OCI-LY7 (cell line): ENCODE data around the gene NIN. TPM values are rescaled to one million over a fixed set of nuclear protein-coding genes. Genes with fewer than 3 reads are reported as not detected.

Experiments used
- BruUV-seq: library from RNA; stranded (reverse); fragments of 400-500 nt; replicated peaks from 2 replicates; lab custom pipeline; 2021; lab: Mats Ljungman, UMichigan
- CTCF ChIA-PET: fragments of 300-600 bp; sonication (Branson Sonifier 250); formaldehyde crosslinking; loops from one replicate; lab custom pipeline; 2022; ENCODE audit warnings: antibody characterized with exemption; ENCODE audit not compliant: unreplicated experiment; lab: Charles Lee
- POLR2A ChIA-PET: fragments of 300-600 bp; sonication (Branson Sonifier 250); formaldehyde crosslinking; loops from one replicate; lab custom pipeline; 2022; ENCODE audit warnings: antibody characterized with exemption; lab: Charles Lee
- DNase-seq: peaks from one replicate; pipeline ENCODE4 v3.0.0-alpha.2; 2015; ENCODE audit warnings: low spot score
- H2AFZ ChIP-seq: fragments of 200-600 bp; sonication (generic), shearing (Covaris generic); 2 replicates; pipeline ENCODE4 v1.6.1; 2014; ENCODE audit warnings: mild to moderate bottlenecking, antibody characterized with exemption, low read length, moderate library complexity
- H3K27ac ChIP-seq: fragments of 200-600 bp; sonication (generic); 2 replicates; pipeline ENCODE4 v1.5.1; 2014; ENCODE audit warnings: mixed run types, low read depth, mild to moderate bottlenecking, moderate library complexity, low read length, inconsistent platforms; ENCODE audit not compliant: poor library complexity, severe bottlenecking
- H3K36me3 ChIP-seq: fragments of 200-600 bp; sonication (generic); 2 replicates; pipeline ENCODE4 v1.6.1; 2014; ENCODE audit warnings: mild to moderate bottlenecking, antibody characterized with exemption, low read length, moderate library complexity, mixed read lengths; ENCODE audit not compliant: insufficient read depth
- H3K4me1 ChIP-seq: fragments of 200-600 bp; sonication (generic); 2 replicates; pipeline ENCODE4 v1.5.1; 2014; ENCODE audit warnings: mild to moderate bottlenecking, low read length; ENCODE audit not compliant: insufficient read depth, poor library complexity, severe bottlenecking
- H3K4me2 ChIP-seq: fragments of 200-600 bp; sonication (generic); 2 replicates; pipeline ENCODE4 v1.6.1; 2014; ENCODE audit warnings: mild to moderate bottlenecking, low read length
- H3K4me3 ChIP-seq: fragments of 200-600 bp; sonication (generic); 2 replicates; pipeline ENCODE4 v1.5.1; 2014; ENCODE audit warnings: mild to moderate bottlenecking, low read depth, low read length; ENCODE audit not compliant: poor library complexity, severe bottlenecking
- H3K79me2 ChIP-seq: fragments of 200-600 bp; sonication (generic); 2 replicates; pipeline ENCODE4 v1.6.1; 2016; ENCODE audit warnings: low read depth, mild to moderate bottlenecking, low read length, moderate library complexity, mixed read lengths; ENCODE audit not compliant: insufficient read depth
- H3K9me2 ChIP-seq: fragments of 200-600 bp; sonication (generic); 2 replicates; pipeline ENCODE4 v1.6.1; 2016; ENCODE audit warnings: mild to moderate bottlenecking, low read length, mixed read lengths; ENCODE audit not compliant: insufficient read depth
- H3K9me3 ChIP-seq: fragments of 200-600 bp; sonication (generic); 2 replicates; pipeline ENCODE4 v1.6.1; 2014; ENCODE audit warnings: mild to moderate bottlenecking, mixed run types, low read length, mixed read lengths
- H4K20me1 ChIP-seq: fragments of 200-600 bp; sonication (generic); 2 replicates; pipeline ENCODE4 v1.6.1; 2014; ENCODE audit warnings: mild to moderate bottlenecking, antibody characterized with exemption, low read length, moderate library complexity, mixed read lengths; ENCODE audit not compliant: insufficient read depth
- EZH2phosphoT487 ChIP-seq: fragments of 200-600 bp; sonication (generic); IDR thresholded peaks from 2 replicates; pipeline ENCODE4 v1.6.1; 2018; ENCODE audit warnings: low read depth, borderline replicate concordance, mild to moderate bottlenecking, mixed run types, antibody characterized with exemption, low read length, moderate library complexity, mixed read lengths
- intact Hi-C: fragments of 100-400 bp; cut with micrococcal nuclease; formaldehyde crosslinking; loops from one replicate; pipeline ENCODE4 v1.10.0; 2022; ENCODE audit not compliant: unreplicated experiment
- total RNA-seq, 2 experiments: library from RNA; depleted of rRNA in 1 of 2; stranded (reverse); fragments of >200 nt in 1 of 2; shearing (Covaris generic) in 1 of 2; gene quantifications; 2 replicates each; pipeline ENCODE4 v1.2.3, GENCODE V29; 2014 to 2022
- TF ChIP-seq, protein P1 (sequence below): fragments of 200-600 bp; sonication (generic); conservative IDR thresholded peaks from 2 replicates; pipeline ENCODE4 v1.5.1; 2014; ENCODE audit warnings: mild to moderate bottlenecking, antibody characterized with exemption, low read length, moderate library complexity, mixed read lengths

Gene NIN
- total RNA-seq, 2 experiments from 2014 or later = 95.3 to 189 TPM

DNA sequence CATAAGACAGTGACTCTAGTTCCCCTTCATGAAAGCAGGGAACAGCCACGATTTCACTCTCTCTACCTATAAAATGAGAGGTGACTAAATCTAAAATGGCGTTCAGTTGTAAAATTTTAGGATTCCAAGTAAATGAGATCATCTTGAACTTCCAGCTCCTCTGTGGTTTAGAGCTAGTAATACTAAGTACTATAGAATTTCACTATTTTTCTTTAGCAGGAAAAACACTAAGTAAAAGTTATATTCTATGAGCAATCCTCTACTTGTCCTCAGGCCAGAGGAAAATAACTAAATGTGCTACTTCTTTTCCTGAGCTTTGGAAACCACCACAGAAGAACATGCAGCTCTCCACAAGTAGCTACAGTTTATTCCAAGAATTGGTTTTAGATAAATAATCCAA is 55.6 kb downstream of the NIN start:
- TF ChIP-seq, protein P1, sequence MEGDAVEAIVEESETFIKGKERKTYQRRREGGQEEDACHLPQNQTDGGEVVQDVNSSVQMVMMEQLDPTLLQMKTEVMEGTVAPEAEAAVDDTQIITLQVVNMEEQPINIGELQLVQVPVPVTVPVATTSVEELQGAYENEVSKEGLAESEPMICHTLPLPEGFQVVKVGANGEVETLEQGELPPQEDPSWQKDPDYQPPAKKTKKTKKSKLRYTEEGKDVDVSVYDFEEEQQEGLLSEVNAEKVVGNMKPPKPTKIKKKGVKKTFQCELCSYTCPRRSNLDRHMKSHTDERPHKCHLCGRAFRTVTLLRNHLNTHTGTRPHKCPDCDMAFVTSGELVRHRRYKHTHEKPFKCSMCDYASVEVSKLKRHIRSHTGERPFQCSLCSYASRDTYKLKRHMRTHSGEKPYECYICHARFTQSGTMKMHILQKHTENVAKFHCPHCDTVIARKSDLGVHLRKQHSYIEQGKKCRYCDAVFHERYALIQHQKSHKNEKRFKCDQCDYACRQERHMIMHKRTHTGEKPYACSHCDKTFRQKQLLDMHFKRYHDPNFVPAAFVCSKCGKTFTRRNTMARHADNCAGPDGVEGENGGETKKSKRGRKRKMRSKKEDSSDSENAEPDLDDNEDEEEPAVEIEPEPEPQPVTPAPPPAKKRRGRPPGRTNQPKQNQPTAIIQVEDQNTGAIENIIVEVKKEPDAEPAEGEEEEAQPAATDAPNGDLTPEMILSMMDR = no peak
- TF ChIP-seq EZH2phosphoT487 = no peak
- Histone ChIP-seq H2AFZ (no peak overlapping the region), H3K9me3 (no peaks in the 10 kb centered on the region), H3K4me3 (no peak overlapping the region), H3K27ac (no peak overlapping the region), H3K9me2 (no peaks in the 10 kb centered on the region), H3K79me2 (no peaks in the 10 kb centered on the region), H3K4me2 (no peak overlapping the region), H3K36me3 (peaks cover 77% of the 10 kb centered on the region), H4K20me1 (no peaks in the 10 kb centered on the region), H3K4me1 (peaks cover 28% of the 10 kb centered on the region)
- ChIA-PET POLR2A (interaction anchor here (0.5 to 4.0 kb wide), 16 partner anchors 9 to 1170 kb away, joined by 3 to 44 read pairs (median 5); no protein-coding TSS in a partner anchor), CTCF (interaction anchor here (0.8 to 2.1 kb wide), 5 partner anchors 10 to 100 kb away, joined by 3 to 10 read pairs (median 3); no protein-coding TSS in a partner anchor)
- DNase-seq = no peak
- no TSS peak for BruUV-seq
- intact Hi-C loops = loop anchor here (5.0 kb wide), 1 partner anchor 158 kb away; no protein-coding TSS in a partner anchor

DNA sequence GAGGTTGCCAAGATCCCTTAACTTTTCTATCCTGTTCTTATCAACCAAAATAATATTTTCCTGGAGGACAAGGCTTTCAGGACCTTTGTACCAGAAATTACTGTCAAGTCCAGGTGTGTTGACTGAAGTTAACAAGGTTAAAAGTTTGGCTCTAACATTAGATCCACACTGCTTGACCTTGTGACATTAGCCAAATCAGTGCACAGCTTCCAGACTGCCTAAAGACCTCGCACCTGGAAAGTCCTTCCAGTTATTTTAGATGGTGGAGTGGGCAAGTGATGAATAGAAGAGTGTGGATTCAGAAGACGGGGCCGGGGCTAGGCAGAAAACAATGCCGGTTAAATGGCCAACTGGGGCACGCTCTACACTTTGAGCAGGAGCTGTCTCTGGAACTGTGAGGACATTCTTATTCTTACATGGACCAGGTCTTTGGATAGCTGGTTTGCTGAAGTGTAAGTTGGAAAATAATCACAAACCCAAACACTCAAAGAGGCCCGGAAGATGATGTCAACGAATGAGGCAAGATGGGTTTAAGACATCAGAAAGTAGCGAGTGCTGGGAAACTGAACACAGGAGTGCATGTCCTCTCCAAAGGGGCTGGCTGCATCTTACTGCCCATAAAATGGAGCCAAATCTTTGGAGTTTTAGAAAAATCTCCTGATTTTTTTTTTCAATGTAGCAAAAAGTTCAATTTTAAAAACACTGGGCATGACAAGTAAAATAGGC is 56.3 kb downstream of the NIN start:
- no peaks in the 10 kb centered on the region for H3K9me2 ChIP-seq
- CTCF ChIA-PET = interaction anchor here (1.3 to 2.1 kb wide), 2 partner anchors 86 to 101 kb away, joined by 3 to 10 read pairs; no protein-coding TSS in a partner anchor
- H4K20me1 ChIP-seq = no peaks in the 10 kb centered on the region
- H3K4me2 ChIP-seq = no peak overlapping the region
- POLR2A ChIA-PET = interaction anchor here (0.6 to 4.0 kb wide), 8 partner anchors 9 to 86 kb away, joined by 3 to 44 read pairs (median 12); no protein-coding TSS in a partner anchor
- no peak overlapping the region for H3K4me3 ChIP-seq
- no peaks in the 10 kb centered on the region for H3K9me3 ChIP-seq
- H3K79me2 ChIP-seq = no peaks in the 10 kb centered on the region
- no peak for TF ChIP-seq EZH2phosphoT487
- TF ChIP-seq, protein P1 = no peak
- intact Hi-C loops = loop anchor here (5.0 kb wide), 1 partner anchor 157 kb away; no protein-coding TSS in a partner anchor
- H3K27ac ChIP-seq = no peak overlapping the region
- H3K4me1 ChIP-seq = peaks cover 22% of the 10 kb centered on the region
- no peak overlapping the region for H2AFZ ChIP-seq
- peaks cover 78% of the 10 kb centered on the region for H3K36me3 ChIP-seq
- BruUV-seq = no TSS peak
- no peak for DNase-seq
